Heart right ventricle (tissue), 16 donors: ENCODE measurements around the gene BICC1. TPM values are rescaled to one million over a fixed set of nuclear protein-coding genes. Genes with fewer than 3 reads are reported as not detected.

Experiments
- ATAC-seq, 8 donors: fragments of 200-7000 bp; cut with Tn5 transposase; one replicate each; pipeline ENCODE4 v1.9.1; 2020; ENCODE audit warnings: mild to moderate bottlenecking in 8 of 8, moderate library complexity in 8 of 8, moderate number of reproducible peaks in 1 of 8
- DNase-seq, 2 donors: peaks; one replicate each; pipeline ENCODE4 v3.0.0-alpha.2; 2020
- H3K27ac ChIP-seq, 10 donors: fragments of 200-600 bp; sonication (generic) in 2 of 10; one replicate each; pipeline versions ENCODE4 v1.5.0 to v1.8.0; 2020 to 2022; ENCODE audit warnings: mild to moderate bottlenecking in 3 of 10
- H3K27me3 ChIP-seq, 7 donors: fragments of 200-600 bp; one replicate each; pipeline ENCODE4 v1.8.0; 2021 to 2022; ENCODE audit warnings: mild to moderate bottlenecking in 2 of 7
- H3K36me3 ChIP-seq, 9 donors: fragments of 200-600 bp; sonication (generic) in 1 of 9; one replicate each; pipeline versions ENCODE4 v1.5.0 to v1.8.0; 2020 to 2022; ENCODE audit warnings: mild to moderate bottlenecking in 2 of 9
- H3K4me1 ChIP-seq, 9 donors: fragments of 200-600 bp; sonication (generic) in 1 of 9; one replicate each; pipeline versions ENCODE4 v1.5.0 to v1.8.0; 2020 to 2022; ENCODE audit warnings: mild to moderate bottlenecking in 4 of 9
- H3K4me3 ChIP-seq, 10 donors: fragments of 200-600 bp; sonication (generic) in 2 of 10; one replicate each; pipeline versions ENCODE4 v1.5.0 to v1.8.0; 2020 to 2022; ENCODE audit warnings: mild to moderate bottlenecking in 7 of 10, moderate library complexity in 2 of 10
- H3K9me3 ChIP-seq, 11 donors: fragments of 200-600 bp in 10 of 11; sonication (generic) in 2 of 11; one replicate each; pipeline versions ENCODE4 v1.5.0 to v1.8.0; 2013 to 2022; ENCODE audit warnings: mild to moderate bottlenecking in 2 of 11, control low read depth in 1 of 11, moderate library complexity in 1 of 11
- CTCF ChIP-seq, 9 donors: fragments of 200-600 bp; sonication (generic) in 2 of 9; IDR thresholded peaks; one replicate each; pipeline versions ENCODE4 v1.5.0 to v1.8.0; 2021 to 2022; ENCODE audit warnings: antibody characterized with exemption in 9 of 9, mild to moderate bottlenecking in 5 of 9, moderate library complexity in 1 of 9
- WGBS, 2 donors: extraction: QIAGEN DNeasy Blood & Tissue Kit; methylation state at CpG; one replicate each; pipeline ENCODE4 v1.1.7; 2013; ENCODE audit warnings: inconsistent platforms in 1 of 2; 5-methylcytosine and 5-hydroxymethylcytosine counted together
- intact Hi-C, 10 donors: fragments of 100-400 bp; cut with DNase I; formaldehyde crosslinking; loops; one replicate each; pipeline versions ENCODE4 v1.11.1 to v1.14.2; 2022
- polyA plus RNA-seq, 2 donors: library from polyadenylated mRNA; stranded (reverse); fragments of 200-250 nt; gene quantifications; one replicate each; pipeline ENCODE4 v1.2.3, GENCODE V29; 2013
- total RNA-seq, 10 donors: library from RNA; stranded (reverse); fragmentation: NEBNext Ultra II Directional in 3 of 10; extraction: Animal tissue kit (Norgen Biotek cat#: 25700) in 3 of 10; gene quantifications; one replicate each; pipeline versions ENCODE4 v1.2.1 to v1.2.4, GENCODE V29; 2021 to 2023
- donor health status: Arrhythmogenic right ventricular cardiomyopathy.
- donor health status: ischemic (EF 13 %, LVEDD 7.1; RV severe dilation, severe dysfunction).
- donor health status: healthy with polysubstance abuse.
- donor health status: DM: no; HTN: yes; CAD: no.
- donor health status: DM: no; HTN: no; CAD: no.
- donor health status: ischemic (EF 25% LVEDD 6.9; RV normal size, moderate dysfunction).
- donor health status: ischemic (EF 25% LVEDD 5.7; RV mildly dilated, moderate dysfunction).
- donor health status: healthy.
- donor health status: DM: yes; HTN: yes; CAD: no.
- donor health status: Ischemic cardiomyopathy.
- donor health status: ischemic (EF 35%, LVEDD 5.7; RV mildly dilated, moderate dysfunction).
- donor health status: nonischemic (EF 11% LVEDD 7.7; RV severe dilation, severe dysfunction).
- donor health status: DM: yes; HTN: yes; CAD: no.
- donor health status: PGD.
- donor health status: ischemic (EF 29% LVEDD 5.4; RV normal size, mild dysfunction).
- donor health status: nonischemic (EF 23%, LVEDD 6.1; RV moderate dilation, normal function).

BICC1 gene
- total and polyA plus RNA-seq, 12 donors = 1.6 to 9.2 (median 5.0) TPM

- intact Hi-C loops = no loop called here
- Histone ChIP-seq H3K4me3 (no peak overlapping the region), H3K36me3 (no peaks in the 10 kb centered on the region), H3K27me3 (peaks cover 0 to 5% (median 0%) of the 10 kb centered on the region in 7 donors), H3K4me1 (peaks cover 0 to 32% (median 8%) of the 10 kb centered on the region in 9 donors), H3K27ac (no peak overlapping the region), H3K9me3 (no peaks in the 10 kb centered on the region)
- DNase-seq (no peak), ATAC-seq (no peak)
- 67 to 69% methylated on average over 1 of the region's 1 CpG for WGBS, 2 donors
- no peak for TF ChIP-seq CTCF (IDR thresholded peaks at IDR 0.05)
These were observed 245.6 kb downstream of the BICC1 start for GRCh38 chr10:58758321-58758720.

- no peak for DNase-seq
- H3K4me3 ChIP-seq = no peak overlapping the region
- no peak for ATAC-seq
- H3K4me1 ChIP-seq = no peaks in the 10 kb centered on the region
- no peak for TF ChIP-seq CTCF (IDR thresholded peaks at IDR 0.05)
- H3K9me3 ChIP-seq = peaks cover 0 to 26% (median 12%) of the 10 kb centered on the region in 11 donors
- intact Hi-C loops = no loop called here
- peaks cover 0 to 5% (median 0%) of the 10 kb centered on the region in 7 donors for H3K27me3 ChIP-seq
- H3K27ac ChIP-seq = no peak overlapping the region
- 95 to 99% methylated on average over 1 of the region's 1 CpG for WGBS, 2 donors
- H3K36me3 ChIP-seq = no peaks in the 10 kb centered on the region
These were observed 251.5 kb downstream of the BICC1 start for GRCh38 chr10:58764087-58764747.

GRCh38 chr10:58765910-58766309 lies 253.2 kb downstream of the BICC1 start:
- WGBS, 2 donors = 71 to 75% methylated on average over 3 of the region's 3 CpGs
- no peak overlapping the region for H3K27ac ChIP-seq
- H3K4me3 ChIP-seq = no peak overlapping the region
- no peak for ATAC-seq
- H3K9me3 ChIP-seq = peaks cover 0 to 26% (median 12%) of the 10 kb centered on the region in 11 donors
- DNase-seq = no peak
- no peaks in the 10 kb centered on the region for H3K4me1 ChIP-seq
- H3K36me3 ChIP-seq = no peaks in the 10 kb centered on the region
- intact Hi-C loops = no loop called here
- H3K27me3 ChIP-seq = no peaks in the 10 kb centered on the region
- no peak for TF ChIP-seq CTCF (IDR thresholded peaks at IDR 0.05)

GRCh38 chr10:58767652-58768051 lies 255.0 kb downstream of the BICC1 start:
- intact Hi-C loops = no loop called here
- TF ChIP-seq CTCF (IDR thresholded peaks at IDR 0.05) = no peak
- WGBS, 2 donors = 93 to 96% methylated on average over 4 of the region's 4 CpGs
- Histone ChIP-seq H3K36me3 (no peaks in the 10 kb centered on the region), H3K9me3 (peaks cover 0 to 26% (median 12%) of the 10 kb centered on the region in 11 donors), H3K4me3 (no peak overlapping the region), H3K4me1 (no peaks in the 10 kb centered on the region), H3K27ac (no peak overlapping the region), H3K27me3 (no peaks in the 10 kb centered on the region)
- ATAC-seq = no peak
- DNase-seq = no peak
